HG03378 (cell line): Measurements from ENCODE around the gene TSKU.

Experiments
- ATAC-seq: cut with Tn5 transposase; IDR thresholded peaks from one replicate; pipeline ENCODE4 v1.9.1; 2021; ENCODE audit warnings: mild to moderate bottlenecking, moderate library complexity; ENCODE audit not compliant: unreplicated experiment

The TSKU gene

DNA sequence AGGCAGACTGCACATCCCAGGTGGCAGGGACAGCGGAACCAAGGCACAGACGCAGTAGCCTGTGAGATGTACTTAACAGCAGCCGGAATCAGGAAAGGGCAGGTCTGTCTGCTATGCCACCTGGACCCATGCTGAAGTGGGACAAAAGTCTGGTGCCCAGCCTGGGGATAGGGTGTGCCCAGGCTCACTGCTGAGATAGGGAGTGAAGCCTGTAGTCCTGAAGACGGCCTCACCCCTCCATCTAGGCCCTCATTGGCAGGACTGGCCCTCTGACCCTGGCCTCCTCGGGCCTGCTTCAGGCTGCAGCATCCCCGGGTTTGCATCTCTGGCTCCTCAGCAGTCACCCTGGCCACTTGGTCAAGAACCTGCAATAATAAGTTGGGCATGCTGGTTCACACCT, 32.4 kb upstream of the TSKU start:
- no peak for ATAC-seq

DNA sequence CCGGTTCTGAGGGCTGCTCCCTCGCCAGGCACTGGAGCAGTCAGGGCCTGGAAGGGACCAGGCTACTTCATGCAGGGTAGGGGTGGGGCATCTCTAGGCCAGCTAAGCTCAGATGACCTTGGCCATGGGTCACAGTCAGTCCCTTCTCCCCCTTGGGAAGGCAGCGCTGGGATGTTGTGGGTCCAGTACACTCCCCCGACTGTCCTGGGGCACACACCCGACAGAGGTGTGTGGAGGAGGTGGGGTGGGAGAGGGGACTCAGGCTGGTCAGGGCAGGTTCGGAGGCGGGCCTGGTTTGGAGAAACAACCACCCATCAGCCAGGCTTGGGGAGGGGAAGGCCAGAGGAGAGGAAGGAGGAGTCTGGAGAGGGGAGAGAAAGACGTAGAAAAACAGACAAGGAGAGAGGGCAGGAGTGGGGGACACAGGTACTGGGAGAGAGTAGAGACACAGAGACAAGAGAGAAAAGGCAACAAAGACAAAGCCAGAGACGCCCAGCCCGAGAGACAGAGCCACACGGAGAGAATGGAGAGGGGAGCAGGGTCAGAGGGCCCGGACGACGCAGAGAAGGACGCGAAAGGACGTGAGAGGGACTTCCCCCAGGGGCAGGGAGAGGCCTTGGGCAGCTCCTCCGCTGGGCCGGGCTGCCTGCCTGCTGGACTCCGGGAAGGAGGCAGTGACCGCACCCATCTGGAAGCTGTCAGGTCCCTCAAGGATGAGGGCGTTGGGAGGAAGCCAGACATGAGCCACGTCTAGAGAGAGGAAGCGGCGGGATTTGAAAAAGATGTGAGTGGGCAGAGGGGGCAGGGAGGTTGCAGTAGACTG, 30.6 kb upstream of the TSKU start:
- ATAC-seq, result no peak

DNA sequence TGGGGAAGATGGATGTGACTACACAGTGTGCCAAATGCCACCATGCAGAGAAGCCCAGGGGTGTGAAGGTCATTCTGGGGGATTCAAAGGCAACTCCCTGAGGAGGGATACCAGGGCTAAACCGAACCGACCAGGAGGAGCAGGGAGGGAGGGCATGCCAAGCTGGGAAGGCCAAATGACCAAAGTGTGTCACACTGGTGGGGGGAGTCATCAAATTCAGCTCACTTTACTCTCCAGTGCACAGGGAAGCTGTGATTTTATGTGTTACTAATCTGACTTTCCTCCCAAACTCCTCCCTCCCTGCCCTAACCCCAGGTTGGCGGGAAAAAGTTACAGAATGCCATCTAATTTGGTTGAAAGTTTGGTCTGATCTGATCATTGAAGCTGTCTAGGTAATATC, 29.7 kb upstream of the TSKU start:
- no peak for ATAC-seq

DNA sequence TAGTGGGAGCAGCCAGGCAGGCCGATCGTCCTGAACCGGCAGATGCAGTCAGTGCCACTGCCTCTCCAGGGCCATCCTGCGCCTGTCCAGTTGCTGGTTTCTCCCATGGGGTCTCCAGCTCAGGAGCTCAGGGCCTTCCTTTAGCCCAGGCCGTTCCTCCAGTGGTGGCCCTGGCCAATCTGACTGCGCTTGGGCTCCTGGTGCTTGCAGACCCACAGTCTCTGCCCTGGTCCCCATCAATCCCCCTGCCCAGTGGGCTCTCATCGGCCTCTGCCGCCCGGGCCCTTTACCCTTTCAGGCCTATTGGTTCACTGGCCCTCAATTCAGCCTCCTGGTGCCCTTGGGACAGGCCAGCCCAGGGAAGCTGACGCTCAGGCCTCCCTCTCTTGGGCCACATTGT, 29.2 kb upstream of the TSKU start:
- ATAC-seq, result no peak

DNA sequence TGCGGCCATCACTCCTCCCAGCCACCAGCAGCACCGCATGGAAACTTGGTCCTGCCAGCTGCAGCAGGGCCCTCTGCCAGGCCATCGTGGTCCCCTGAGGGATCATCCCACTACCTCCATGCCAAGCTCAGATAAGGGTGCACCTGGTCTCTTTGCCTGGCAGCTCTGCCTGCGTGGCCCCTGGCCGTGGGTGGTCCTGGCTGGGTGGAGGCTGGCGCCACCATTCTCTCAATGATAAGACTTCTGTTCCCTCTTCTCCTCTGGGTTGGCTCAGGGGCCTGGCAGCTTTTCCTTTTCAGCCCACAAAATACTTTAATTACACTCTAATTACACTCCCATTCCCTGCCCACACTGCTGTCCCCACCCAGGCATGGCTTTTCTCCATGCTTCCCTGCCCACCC, 26.8 kb upstream of the TSKU start:
- no peak for ATAC-seq

DNA sequence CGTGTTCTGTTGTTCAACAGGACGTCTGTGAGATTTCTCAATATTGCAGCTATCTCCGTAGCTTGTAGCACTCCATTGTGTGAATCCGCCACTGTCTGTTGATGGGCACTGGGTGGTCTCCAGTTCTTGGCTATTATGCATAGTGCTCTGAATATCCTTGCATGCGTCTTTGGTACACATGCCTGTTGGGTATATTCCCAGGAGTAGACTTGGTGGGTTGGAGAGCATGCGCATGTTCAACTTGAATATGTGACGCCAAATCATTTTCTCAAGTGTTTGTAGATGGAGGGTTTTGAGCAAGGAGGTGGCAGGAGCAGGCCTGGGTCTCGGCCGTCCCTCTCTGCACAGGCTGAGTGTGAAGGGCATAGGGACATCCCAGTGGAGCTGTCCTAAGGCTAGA, 24.8 kb upstream of the TSKU start:
- no peak for ATAC-seq

DNA sequence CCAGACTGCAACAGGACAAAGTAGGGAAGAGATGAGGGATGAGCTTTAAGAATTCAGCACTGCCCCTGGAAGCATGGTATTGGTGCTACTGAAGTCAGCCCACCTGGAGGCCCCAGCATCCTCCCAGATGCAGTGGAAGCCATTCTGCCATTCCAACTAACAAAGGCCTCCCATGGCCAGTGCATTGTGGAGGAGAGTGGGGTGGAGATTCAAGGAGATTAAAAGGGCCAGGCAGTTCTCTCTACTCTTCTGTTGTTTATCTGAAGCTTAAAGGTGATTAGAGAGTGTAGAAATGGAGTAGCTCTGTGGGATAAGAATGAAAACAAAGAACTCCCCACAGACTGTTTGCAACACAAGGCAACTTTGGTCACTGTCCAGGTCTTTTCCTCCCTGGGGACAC, 24.1 kb upstream of the TSKU start:
- no peak for ATAC-seq

DNA sequence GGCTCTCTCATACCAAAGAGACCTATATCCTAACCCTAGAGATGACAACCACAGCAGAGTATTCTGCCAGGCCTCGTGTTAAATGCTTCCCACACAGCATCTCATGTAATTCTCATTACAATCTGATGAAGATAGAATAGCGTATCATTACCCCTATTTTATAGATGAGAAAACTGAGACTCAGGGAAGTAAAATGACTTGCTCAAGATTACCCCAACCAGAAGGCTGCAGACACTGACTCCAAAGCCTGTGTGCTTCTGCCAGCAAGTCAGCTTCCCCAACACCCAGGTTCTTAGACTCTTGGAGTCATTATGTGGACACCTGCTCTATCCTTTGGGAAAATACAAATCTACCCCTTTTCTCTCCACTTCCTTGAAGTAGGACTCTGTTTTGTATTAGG, 23.6 kb upstream of the TSKU start:
- ATAC-seq, result no peak

DNA sequence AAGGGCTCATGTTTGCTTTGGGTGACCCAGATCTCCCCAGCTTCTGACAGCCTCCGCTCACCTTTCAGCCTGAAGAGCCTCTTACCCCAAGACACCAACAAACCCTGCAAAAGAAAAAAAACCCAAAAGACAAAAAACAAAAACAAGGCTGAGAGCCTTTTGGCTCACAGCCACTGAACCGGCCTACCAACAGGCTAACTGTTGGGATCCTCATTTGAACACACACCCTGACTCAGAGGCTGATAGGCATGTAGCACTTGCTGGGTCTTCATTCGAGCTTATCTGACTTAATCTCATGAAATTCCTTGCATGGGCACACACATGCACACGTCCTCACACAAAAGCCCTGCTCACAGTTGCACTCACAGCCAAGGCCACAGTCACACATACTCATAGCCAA, 22.9 kb upstream of the TSKU start:
- ATAC-seq, result no peak

DNA sequence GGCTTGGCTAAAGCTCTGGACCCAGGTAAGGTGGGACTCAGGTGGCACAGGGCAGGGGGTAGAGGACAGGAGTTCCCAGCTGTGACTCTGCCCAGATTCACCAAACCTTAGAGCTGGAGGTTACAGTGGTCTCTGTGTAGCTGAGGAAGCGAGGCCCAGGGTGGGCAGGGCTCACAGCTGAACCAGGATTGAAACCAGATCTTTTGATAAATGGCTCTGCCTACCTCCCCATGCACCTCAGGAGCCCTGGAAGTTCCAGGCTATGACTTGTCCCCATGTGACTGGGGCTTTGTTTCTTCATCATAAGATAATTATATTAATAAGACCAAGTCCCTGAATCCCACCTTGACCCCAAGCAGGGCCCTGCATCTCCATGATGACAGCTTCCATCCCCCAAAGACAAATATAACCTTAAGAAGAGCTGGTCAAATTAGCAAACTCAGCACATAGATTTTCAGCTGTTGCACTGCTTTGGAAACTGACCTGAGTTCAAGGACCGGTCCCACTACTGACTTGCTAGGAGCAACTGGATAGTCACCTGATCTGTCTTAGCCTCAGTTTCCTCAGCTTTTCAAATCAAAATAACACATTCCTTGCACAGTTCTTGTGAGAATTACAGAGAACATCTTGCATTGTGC, 21.3 kb upstream of the TSKU start:
- ATAC-seq, result no peak

DNA sequence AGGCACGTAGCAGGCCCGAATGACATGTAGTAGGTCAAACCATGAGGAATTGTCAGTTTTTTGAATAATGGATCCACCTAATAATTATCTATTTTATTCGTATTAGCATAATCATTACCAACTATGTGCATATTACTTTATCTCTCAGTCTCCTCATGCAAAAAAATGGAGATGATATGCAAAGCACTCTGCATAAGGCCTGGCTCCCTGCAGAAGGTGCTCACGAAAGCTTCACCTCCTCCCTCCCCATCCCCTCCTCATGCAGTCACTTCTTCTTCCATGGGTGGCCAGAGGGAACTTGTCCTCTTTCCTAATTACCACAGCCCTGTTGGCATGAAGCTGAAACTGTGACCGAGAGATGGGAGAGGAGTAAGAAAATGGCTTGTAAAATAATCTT, 20.8 kb upstream of the TSKU start:
- ATAC-seq, result no peak

DNA sequence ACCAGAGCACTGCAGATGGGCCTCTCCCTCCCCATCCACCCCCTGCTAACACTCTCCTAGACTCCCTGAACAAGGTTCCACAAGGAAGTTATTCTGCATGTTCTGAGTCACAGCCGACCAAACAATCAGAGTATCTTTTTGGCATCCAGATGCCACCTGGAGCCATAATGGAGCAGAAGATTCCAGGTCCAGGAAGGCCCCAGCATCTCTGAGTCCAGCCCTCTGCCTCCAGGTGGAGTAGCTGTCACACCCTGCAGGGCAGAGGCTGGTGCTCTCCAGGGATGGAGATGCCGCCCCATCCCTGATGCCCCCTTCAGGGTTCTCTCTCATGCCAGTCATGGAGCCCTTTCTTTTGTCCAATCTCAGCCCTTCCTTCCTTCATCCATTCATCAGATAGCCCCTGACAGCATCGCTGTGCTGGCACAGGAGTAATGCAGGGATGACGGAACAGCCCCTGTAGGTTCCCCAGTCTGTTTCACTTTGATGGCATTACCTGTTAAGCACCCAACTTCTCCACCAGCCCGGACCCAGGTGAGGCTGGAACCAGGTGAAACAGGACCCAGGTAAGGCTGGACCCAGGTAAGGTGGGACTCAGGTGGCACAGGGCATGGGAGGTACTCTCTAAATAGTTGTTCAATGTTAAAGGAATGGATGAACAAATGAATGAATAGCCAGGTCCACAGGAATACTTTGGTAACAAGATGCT, 20.1 kb upstream of the TSKU start:
- ATAC-seq, result no peak

DNA sequence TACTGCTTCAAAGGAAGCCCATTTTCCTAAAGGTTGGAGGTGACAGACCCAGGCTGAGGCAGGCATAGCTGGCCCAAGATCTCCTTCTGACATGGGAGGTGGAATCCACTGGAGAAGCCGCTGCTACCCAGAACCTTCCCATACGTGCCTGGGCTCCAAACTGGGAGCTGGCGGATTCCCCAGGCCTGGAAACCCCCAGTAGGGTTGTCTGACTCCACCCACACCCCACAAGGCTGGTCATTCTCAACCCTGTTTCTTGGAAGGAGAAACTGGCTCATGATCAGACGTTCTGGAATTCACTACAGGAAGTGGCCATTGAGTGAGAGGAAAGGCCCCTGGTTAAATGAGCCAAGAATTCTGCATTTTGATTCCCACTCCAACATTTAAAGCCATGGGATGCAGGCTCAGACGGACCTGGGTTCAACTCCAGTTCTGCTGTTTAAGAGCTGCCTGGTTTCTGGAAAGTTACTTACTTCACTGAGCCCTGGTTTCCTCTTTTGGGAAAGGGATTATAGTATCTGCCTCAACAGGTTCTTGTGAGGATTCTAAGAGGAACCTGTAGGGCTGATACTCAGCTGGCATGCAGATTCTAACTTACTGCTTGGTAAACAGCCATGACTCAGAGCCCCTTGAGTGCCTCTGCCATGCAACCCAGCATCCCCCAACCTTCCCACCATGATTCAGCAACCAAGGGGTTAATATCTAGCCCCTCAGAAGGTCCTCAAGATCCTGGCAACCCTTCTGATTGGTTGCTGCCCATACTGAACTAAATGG, 19.4 kb upstream of the TSKU start:
- no peak for ATAC-seq

DNA sequence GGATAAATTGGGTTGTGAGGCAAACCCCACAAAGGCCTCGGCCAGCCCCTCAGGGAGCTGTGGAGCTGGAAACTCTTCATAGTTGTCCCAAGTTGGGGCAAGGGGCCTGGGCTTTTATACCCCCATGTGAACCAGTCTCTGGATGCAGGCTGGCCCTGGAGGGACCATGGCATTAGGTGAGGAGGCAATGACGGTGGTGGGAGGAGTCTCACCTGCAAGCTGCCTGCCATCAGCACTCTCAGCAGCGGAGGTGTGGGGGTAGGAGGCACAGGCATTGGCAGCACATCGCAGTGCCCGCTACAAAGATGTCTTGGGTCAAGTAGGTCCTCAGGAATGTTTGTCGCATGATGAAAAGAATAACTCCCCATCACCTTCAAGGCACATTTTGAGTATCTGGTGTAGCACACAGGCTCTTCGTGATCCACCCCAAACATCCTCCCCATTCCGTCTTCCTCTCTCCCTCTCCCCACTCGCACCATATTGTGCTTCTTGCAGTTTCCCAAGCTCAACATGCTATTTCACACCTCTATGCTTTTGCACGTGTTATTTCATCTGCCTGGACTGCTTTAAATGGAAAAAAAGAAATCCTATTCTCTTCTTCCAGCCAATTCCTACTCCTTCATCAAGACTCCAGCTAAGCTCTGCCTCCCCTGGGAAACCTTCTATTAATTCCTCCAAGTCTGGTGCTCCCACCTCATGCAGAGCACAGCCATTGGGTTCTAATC, 18.1 kb upstream of the TSKU start:
- no peak for ATAC-seq

DNA sequence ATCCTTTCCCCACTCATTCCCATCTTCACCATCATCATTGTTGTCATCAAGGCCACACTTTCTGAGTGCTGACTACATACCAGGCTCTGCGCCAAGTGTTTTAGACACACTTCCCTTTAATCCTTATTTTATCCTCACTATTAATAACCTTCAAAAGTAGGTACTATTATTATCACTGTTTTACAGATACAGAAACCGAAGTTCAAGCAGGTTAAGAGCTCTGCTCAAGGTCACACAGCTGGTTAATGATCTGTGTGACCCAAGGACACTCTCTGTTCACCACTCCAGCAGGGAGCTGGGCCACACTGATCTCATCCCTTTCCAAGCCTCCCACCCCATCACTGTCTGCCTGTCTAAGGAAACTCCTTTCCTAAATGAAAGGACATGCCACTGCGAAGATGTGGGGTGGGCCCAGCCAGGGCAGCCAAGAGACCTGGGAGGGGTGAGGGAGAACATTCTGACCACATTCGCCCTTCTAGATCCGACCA, 17.2 kb upstream of the TSKU start:
- ATAC-seq, result no peak

DNA sequence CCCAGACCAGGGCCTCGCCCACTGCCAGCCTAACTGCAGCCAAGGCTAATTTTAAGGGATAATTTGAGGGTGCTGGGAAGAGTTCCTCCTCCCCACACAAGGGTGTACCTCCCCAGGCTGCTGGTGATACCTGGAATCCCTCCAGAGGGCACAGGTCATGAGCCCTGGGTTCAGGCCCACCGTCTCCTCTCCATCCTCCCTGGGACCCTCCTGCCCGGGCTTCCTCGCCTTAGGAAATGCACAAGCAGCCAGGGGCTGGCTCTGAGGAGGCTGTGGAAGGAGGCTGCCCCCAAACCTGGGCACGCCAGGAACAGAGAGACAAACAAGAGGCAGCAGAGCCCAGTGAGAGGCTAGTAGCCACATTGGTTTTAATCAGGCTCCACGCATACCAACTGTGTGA, 16.6 kb upstream of the TSKU start:
- ATAC-seq, result no peak

DNA sequence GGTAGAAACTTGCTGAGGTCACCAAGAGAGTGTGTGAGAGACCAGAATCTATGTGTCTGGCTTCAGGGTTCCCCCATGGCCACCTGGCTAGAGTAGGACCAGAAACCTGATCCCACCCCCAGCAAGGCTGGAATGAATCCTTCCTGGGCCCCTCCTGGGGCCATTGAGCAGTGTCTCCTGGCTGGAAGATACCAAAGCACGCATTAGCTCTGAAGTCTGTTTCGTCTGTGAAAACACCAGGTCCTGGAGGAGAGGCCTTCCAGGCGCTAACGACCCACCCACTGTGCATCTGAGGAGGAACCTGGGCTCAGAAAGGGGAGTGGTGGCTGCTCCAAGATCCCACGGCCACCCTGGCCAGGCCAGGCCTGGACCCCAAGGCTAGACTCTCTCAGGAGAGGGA, 15.5 kb upstream of the TSKU start:
- no peak for ATAC-seq

DNA sequence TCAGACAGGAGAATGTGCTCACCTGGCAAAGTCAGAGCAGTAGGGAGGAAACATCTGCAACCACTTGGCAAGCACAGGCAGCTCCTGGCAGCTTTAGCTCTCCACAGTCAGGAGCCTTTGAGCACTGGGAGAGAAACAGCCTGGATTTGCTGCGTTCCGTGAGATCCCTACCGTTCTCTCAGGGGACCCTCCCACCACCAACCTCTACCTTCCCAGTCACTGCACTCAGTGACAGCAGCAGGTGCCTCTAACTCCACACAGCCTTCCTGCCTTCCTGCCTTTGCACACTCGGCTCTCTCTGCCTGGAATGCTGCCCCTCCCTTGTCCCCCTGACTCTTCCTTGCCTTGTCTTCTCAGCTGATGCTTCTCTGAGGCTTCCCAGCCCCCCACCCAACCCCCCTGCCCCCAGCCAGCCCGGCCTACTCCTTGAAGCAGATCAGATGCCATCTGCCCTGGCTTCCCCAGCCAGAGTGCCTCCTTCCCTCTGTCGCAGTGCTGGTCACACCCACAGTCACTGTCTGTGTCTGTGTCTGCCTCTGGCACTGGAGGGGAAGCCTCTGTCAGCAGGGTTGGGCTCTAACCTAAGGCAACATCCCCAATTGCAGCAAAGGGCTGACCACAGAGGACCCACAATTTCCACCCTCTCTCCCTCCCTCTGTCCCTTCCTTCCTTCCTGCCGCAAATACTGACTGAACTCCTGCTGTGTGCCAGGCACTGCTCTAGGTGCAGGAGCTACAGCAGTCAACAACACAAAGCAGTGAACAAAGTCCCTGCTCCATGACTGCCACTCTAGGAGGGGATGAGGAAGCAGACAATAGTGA, 14.9 kb upstream of the TSKU start:
- ATAC-seq, result no peak

DNA sequence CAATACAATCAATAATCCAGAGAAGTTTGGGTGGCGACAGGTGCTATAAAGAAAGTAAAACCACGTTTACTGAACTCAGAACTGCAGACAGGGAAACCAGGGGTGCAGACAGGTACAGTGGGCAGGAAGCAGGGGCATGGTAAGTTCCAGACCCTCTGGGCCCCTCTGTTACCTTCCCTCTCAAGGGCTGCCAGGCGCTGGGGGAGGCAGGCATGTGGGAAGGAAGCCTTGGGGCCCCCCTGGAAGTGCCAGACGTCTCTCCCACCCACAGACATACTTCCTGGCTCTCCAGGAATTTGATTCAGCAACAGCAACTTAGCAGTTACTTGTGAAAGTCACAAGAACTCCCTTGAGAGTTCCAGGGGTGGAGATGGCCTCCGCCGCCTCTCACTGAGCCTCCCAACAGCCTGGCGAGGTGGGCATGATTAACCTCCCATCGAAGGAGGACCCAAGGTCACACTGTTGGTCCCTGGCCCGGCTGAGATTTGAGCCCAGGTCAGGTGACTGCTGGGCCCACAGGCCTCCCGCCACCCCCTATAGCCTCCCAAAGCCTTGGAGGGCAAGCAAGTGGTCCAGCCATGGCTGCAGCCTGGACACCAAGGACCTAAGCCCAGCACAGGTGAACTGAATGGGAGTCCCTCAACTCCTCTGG, 14.1 kb upstream of the TSKU start:
- ATAC-seq, result no peak
